GM11168 (cell line): Measurements from ENCODE around the gene PIWIL1.

Experiments used
- in situ Hi-C: fragments of 300-500 bp; cut with MboI; formaldehyde crosslinking; loops from one replicate; pipeline ENCODE4 v1.12.0; 2022; ENCODE audit warnings: low sequenced_read_pairs; ENCODE audit not compliant: unreplicated experiment

Gene PIWIL1

GRCh38 chr12:130337488-130338303 lies at the start of gene PIWIL1:
Gene PIWIL1, plus strand, starts transcription at chr12:130337887. Its CDS starts 4,705 bp downstream, at chr12:130342592.
- in situ Hi-C loops: no loop called here

GRCh38 chr12:130288206-130288605 lies 49.5 kb upstream of the PIWIL1 start:
- in situ Hi-C loops: no loop called here

GRCh38 chr12:130288691-130289090 lies 49.0 kb upstream of the PIWIL1 start:
- in situ Hi-C loops: no loop called here

GRCh38 chr12:130290114-130290513 lies 47.6 kb upstream of the PIWIL1 start:
- in situ Hi-C loops: no loop called here

- in situ Hi-C loops: no loop called here
Measured at GRCh38 chr12:130298322-130299021, 39.2 kb upstream of the PIWIL1 start.

GRCh38 chr12:130299574-130299973 lies 38.1 kb upstream of the PIWIL1 start:
- in situ Hi-C loops: no loop called here

- in situ Hi-C loops: no loop called here
Measured at GRCh38 chr12:130300090-130300489, 37.6 kb upstream of the PIWIL1 start.

- in situ Hi-C loops: no loop called here
Measured at GRCh38 chr12:130300737-130301535, 36.8 kb upstream of the PIWIL1 start.

GRCh38 chr12:130301559-130301958 lies 36.1 kb upstream of the PIWIL1 start:
- in situ Hi-C loops: no loop called here

- in situ Hi-C loops: no loop called here
Measured at GRCh38 chr12:130303781-130304180, 33.9 kb upstream of the PIWIL1 start.

GRCh38 chr12:130307859-130308258 lies 29.8 kb upstream of the PIWIL1 start:
- in situ Hi-C loops: no loop called here

- in situ Hi-C loops: no loop called here
Measured at GRCh38 chr12:130308393-130308792, 29.3 kb upstream of the PIWIL1 start.

GRCh38 chr12:130316251-130316650 lies 21.4 kb upstream of the PIWIL1 start:
- in situ Hi-C loops: no loop called here

GRCh38 chr12:130320536-130320935 lies 17.2 kb upstream of the PIWIL1 start:
- in situ Hi-C loops: no loop called here

GRCh38 chr12:130322263-130322662 lies 15.4 kb upstream of the PIWIL1 start:
- in situ Hi-C loops: no loop called here

- in situ Hi-C loops: no loop called here
Measured at GRCh38 chr12:130330685-130331084, 7.0 kb upstream of the PIWIL1 start.

- in situ Hi-C loops: no loop called here
Measured at GRCh38 chr12:130331146-130331545, 6.5 kb upstream of the PIWIL1 start.

GRCh38 chr12:130333341-130333740 lies 4.3 kb upstream of the PIWIL1 start:
- in situ Hi-C loops: no loop called here

GRCh38 chr12:130334399-130334798 lies 3.3 kb upstream of the PIWIL1 start:
- in situ Hi-C loops: no loop called here

GRCh38 chr12:130334937-130335336 lies 2.8 kb upstream of the PIWIL1 start:
- in situ Hi-C loops: no loop called here
